SIG-M5 (cell line): ENCODE results near the gene SLC5A12.
"Not testable (repeated sequence)": the region's sequence is repeated elsewhere in the genome, so short reads cannot be mapped to it uniquely, and the experiment has no call there.

ENCODE experiments used
- DNase-seq: peaks from one replicate; lab custom pipeline; 2025; lab: John Stamatoyannopoulos, UW

The SLC5A12 gene

DNA sequence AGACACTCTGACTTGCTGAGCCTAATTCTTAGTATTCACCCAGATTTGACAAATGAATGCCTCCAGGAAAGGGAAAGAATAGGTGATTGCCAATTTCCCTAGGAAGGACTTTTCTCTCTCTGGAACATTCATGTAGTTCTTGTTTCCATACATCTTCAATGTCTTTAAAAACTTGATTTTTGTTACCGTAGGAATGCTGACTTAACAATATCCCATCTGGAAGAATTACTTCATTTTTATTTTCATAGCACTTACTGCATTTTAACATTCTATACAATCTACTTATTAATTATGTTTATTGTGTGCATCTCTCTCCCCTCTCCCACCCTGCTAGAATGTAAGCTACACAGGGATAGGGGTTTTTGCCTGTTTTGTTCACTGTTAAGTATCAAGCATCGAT, 66.6 kb downstream of the SLC5A12 start:
- DNase-seq = no peak

DNA sequence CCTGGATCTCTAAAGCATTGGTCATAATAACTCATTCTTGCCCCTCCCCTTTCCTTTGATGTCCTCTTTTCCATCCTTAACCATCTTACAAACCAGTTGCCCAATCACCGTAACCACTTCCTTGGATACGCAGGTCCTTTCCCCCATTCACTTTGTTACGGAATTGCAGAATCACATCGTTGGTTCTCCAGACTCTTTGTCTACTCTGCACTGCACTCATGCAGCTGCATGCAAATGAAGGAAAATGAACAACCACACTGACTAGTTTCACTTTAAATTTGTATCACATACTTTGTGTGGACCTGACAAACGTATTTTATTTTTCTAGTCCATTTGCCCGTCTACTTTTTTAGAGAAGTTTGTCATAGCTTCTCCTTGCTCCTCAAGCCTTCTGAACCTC, 69.9 kb downstream of the SLC5A12 start:
- no peak for DNase-seq

DNA sequence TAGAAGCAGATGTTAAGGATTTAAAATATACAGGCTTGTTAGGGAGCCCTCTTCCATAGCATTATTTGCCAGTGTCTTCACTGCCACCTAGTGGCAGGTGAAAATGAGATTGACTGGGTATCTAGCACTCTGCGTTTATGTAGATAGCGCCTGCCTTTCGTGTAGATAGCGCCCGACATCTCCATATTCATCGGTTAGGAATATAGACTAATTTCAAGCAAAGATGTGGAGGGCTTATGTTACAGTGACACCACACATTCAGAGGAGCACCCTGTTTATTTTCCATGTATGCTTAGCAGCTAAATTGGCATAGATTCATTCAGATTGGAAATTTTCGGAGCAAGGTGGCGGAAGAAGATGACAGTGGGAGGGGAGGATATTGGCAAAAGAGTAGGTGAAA, 72.0 kb downstream of the SLC5A12 start:
- no peak for DNase-seq

DNA sequence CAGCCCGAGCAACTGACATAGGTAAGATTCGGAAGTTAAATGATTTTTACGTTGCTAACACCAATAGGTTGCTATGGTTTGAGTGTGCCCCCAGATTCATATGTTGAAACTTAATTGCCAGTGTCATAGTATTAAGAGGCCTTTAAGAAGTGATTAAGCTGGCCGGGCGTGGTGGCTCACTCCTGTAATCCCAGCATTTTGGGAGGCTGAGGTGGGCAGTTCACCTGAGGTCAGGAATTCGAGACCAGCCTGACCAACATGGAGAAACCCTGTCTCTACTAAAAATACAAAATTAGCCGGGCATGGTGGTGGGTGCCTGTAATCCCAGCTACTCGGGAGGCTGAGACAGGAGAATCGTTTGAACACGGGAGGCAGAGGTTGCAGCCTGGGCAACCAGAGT, 78.5 kb downstream of the SLC5A12 start:
- DNase-seq = not testable (repeated sequence)

DNA sequence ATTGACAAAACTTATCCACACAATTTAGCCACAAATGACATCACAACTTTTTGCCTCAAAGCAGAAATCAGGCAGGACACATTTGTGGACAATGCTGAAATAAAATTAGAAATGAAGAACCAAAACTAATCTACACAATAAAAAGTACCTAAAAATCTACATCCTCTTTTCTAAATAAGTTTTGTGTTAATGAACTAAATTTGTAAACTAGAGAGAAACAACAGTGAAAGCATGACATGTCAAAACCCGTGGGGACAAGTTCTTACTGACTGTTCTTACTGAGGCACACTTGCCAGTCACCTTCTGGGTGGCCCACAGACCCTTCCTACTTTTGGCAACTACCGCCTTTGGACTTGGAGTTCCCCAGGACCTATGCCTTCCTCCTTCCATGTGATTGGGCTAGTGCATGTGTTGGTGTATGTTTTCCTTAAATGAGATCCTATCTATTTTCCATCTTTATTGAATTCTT, 89.1 kb downstream of the SLC5A12 start:
- no peak for DNase-seq

DNA sequence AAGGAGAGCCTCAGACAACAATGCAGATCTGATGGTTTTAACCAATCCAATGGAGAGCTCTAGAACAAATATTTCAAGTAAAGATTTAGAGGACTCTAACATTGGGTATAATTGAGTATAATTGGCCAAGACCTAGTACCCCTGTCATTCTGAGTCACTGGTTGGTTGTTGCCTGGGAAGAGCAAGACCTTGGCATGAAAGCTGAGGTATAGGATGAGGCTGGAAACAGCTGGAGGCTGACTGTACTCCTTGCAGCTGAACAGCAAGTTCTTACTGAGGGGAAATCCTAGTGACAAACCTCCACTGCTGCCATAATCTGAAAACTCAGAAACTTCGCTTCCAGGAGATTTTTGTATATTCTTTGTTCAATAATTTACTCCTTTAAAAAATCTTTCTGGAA, 95.5 kb downstream of the SLC5A12 start:
- no peak for DNase-seq

DNA sequence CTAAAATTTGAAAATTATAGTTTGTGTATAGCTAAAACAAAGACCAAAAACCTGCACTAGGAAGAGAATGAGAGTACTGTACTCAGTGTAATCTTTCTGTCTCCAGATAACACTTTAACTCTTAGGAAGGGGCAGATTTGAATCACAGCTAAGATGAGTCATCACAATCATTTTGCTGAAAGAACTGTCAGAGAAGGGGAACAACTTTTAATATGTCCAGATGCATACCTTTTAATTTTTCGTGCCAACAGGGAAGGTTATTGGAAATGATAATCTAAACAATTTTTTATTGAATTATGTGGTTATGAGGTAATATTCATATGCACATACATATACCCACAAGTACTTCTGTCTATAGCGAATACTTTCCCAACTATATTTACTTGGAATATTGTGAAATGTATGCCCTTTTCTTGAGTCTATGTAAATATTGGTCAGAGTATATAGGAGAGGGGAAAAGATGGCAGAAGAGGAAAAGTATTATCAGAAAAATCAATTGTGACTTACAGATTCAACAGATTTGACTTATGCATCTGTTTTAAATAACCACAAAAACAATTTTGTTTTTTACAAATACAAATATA, 98.7 kb downstream of the SLC5A12 start:
- no peak for DNase-seq

DNA sequence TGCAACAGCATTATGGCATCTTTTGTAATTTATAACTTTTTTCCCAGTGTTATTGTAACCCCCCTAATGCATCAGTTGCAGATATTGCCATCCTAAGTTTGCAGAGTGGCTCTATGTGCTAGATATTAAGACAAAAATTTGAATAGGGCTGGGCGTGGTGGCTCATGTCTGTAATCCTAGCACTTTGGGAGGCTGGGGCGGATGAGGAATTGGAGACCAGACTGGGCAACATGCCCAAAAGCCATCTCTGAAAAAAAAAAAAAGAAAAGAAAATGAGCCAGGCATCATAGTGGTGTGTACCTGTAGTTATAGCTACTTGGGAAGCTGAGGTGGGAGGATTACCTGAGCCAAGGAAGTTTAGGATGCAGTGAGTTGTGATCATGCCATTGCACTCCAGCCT, 99.7 kb downstream of the SLC5A12 start:
- DNase-seq = no peak

DNA sequence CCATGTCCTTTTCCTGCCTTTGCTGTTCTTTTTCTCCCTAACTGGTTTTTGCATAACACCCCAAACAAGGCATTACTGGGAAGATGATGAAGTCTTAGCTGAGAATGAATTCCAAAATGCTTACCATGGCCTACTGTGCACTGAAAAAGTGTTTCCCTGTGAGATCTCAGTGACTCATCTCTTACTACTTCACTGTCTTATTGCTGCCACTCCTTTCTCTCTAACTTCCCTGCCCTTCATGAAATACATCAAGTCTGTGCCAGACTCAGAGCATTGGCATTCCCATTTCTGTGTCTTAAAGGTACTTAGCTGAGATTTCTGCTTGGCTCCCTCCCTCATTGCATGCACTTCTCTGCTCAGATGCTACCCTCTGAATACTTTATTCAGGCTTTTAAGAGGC, 100.7 kb downstream of the SLC5A12 start:
- no peak for DNase-seq

DNA sequence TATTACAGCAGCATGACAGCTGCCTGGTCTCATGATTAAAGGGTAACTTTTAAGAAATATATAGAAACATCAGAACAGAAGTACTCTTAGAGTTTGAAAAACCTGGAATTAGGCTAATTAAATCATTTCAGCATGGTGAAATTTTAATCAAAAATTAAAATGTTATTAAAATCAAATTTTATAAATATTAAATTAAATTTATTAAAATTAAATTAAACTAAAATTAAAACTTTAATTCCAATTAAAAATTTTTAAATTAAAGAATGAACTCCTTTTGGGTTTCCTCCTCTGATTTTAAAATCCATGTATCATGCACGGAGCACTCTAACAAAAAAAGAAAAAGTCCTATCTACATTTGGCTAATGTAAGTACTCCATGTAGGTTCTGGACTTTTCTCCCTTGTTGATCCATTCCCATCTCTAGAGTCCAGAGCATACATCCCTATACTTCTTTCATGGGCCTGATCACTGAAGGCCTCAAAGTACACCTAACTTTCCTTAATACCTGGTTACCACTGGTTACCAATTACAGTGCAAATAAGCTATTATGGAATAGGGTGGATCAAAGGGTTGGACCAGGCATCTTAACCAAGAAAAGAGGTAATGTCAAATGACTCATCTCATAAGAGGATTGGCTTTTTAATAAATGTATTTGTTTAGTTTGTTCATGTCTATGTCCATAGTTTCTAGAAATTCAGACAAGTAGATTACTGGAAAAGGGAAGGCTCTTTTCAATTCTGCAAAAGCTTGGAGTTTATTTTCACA, 101.4 kb downstream of the SLC5A12 start:
- no peak for DNase-seq

DNA sequence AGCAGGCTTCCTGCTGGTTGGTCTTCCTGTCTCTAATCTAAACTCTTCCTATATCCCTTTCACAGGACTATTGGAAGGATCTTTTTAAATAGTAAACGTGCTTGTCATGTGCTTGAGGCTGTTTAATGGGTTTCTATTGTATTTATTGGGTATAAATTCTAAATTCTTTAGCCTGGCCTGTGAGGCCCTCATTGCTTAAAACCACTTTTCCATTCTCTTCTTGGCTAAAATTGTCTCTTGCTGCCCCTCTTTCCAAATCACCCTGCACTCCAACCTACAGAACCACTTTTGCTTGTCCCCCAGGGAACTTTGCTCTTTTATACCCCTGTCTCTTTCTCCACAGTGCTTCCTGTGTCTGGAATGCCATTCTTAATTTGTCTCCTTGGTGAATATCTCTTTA, 103.4 kb downstream of the SLC5A12 start:
- no peak for DNase-seq
